GM10266 (cell line): ENCODE data around the gene UPK3A.
"Not testable (repeated sequence)": the region's sequence is repeated elsewhere in the genome, so short reads cannot be mapped to it uniquely, and the experiment has no call there.

Experiments
- DNase-seq: peaks from one replicate; pipeline ENCODE4 v3.0.0; 2012; ENCODE audit errors: extremely low spot score
- CTCF ChIP-seq: IDR thresholded peaks from 2 replicates; pipeline ENCODE4 v1.5.1; 2012; ENCODE audit warnings: mild to moderate bottlenecking, low read depth; ENCODE audit not compliant: control insufficient read depth, insufficient read depth; ENCODE audit errors: missing control alignments

The UPK3A gene

GRCh38 chr22:45291061-45291930 lies 6.5 kb downstream of the UPK3A start:
- TF ChIP-seq CTCF: no peak
- DNase-seq: no peak

- TF ChIP-seq CTCF: no peak
- no peak for DNase-seq
These were observed 7.2 kb downstream of the UPK3A start for GRCh38 chr22:45291931-45292290.

- DNase-seq: no peak
- TF ChIP-seq CTCF: no peak
These were observed 8.1 kb downstream of the UPK3A start for GRCh38 chr22:45292731-45293442.

- no peak for TF ChIP-seq CTCF
- no peak for DNase-seq
These were observed 9.3 kb downstream of the UPK3A start for GRCh38 chr22:45294030-45294429.

- not testable (repeated sequence) for DNase-seq
These were observed 10.3 kb downstream of the UPK3A start for GRCh38 chr22:45295004-45295403.

- DNase-seq: no peak
- no peak for TF ChIP-seq CTCF
These were observed 10.7 kb downstream of the UPK3A start for GRCh38 chr22:45295492-45295891.

GRCh38 chr22:45296628-45297297 lies 12.0 kb downstream of the UPK3A start:
- no peak for TF ChIP-seq CTCF
- DNase-seq: no peak
